GM12878 (cell line): ENCODE measurements around the gene CGREF1.

Source experiments
- POLR2AphosphoS5 ChIP-seq: IDR thresholded peaks from 2 replicates; pipeline ENCODE4 v1.6.1; 2011; ENCODE audit warnings: mild to moderate bottlenecking, low read length, inconsistent platforms
- SIN3A ChIP-seq: IDR thresholded peaks from 2 replicates; pipeline ENCODE4 v1.6.1; 2012; ENCODE audit warnings: low read depth, low read length, improper control_type of control experiment
- TF ChIP-seq, protein P1 (sequence below): IDR thresholded peaks from 2 replicates; pipeline ENCODE4 v1.6.1; 2011; ENCODE audit warnings: low read depth, mild to moderate bottlenecking, low read length, moderate library complexity, borderline replicate concordance; ENCODE audit errors: extremely low read depth

DNA sequence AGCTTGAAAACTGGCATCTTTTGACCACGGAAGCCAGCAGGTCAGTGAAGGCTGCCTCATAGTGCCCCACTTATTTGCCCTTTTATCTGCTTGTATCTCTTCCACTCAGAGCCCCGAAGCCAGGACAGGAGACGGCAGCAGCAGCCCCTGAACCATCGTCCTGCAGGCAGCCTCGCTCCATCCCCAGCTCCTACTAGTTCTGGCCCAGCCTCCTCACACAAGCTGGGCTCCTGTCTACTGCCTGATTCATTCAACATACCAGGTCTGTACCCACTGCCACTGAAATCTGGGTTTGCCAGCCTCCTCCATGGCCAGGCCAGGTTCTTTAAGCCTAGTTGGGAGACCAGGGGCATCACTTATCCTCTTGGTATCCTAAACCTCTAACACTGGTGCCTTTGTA, 51.5 kb downstream of the CGREF1 start:
- TF ChIP-seq POLR2AphosphoS5 (no peak), SIN3A (no peak)
- TF ChIP-seq, protein P1, sequence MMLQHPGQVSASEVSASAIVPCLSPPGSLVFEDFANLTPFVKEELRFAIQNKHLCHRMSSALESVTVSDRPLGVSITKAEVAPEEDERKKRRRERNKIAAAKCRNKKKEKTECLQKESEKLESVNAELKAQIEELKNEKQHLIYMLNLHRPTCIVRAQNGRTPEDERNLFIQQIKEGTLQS, result no peak
